Esophagus (tissue), 2 donors: Measurements from ENCODE around the gene CTBP2. TPM values are rescaled to one million over a fixed set of nuclear protein-coding genes. Genes with fewer than 3 reads are reported as not detected.
A peak's percentile ranks its signal among the peaks of the same experiment; 100 is the strongest.

Experiments
- H3K27ac ChIP-seq, 2 donors: one replicate each; pipeline ENCODE4 v1.5.1; 2013; ENCODE audit warnings: low read depth in 2 of 2, mild to moderate bottlenecking in 2 of 2, inconsistent platforms in 1 of 2, low read length in 1 of 2, moderate library complexity in 1 of 2
- H3K27me3 ChIP-seq, 2 donors: one replicate each; pipeline ENCODE4 v1.6.1; 2013; ENCODE audit warnings: low read length in 2 of 2, control low read depth in 1 of 2, mild to moderate bottlenecking in 1 of 2; ENCODE audit not compliant: insufficient read depth in 2 of 2, control insufficient read depth in 1 of 2
- H3K36me3 ChIP-seq, 2 donors: one replicate each; pipeline ENCODE4 v1.6.1; 2013; ENCODE audit warnings: low read length in 1 of 2; ENCODE audit not compliant: control insufficient read depth in 2 of 2, insufficient read depth in 2 of 2
- H3K4me1 ChIP-seq, 2 donors: one replicate each; pipeline ENCODE4 v1.6.1; 2013; ENCODE audit warnings: low read length in 1 of 2; ENCODE audit not compliant: control insufficient read depth in 2 of 2, insufficient read depth in 2 of 2
- H3K4me3 ChIP-seq, 2 donors: one replicate each; pipeline ENCODE4 v1.5.1; 2013; ENCODE audit warnings: low read length in 2 of 2, mild to moderate bottlenecking in 2 of 2, low read depth in 1 of 2, moderate library complexity in 1 of 2
- H3K9me3 ChIP-seq, 2 donors: one replicate each; pipeline ENCODE4 v1.6.1; 2013; ENCODE audit warnings: mild to moderate bottlenecking in 2 of 2, low read depth in 1 of 2, low read length in 1 of 2, moderate library complexity in 1 of 2; ENCODE audit not compliant: control insufficient read depth in 2 of 2, insufficient read depth in 1 of 2
- WGBS, 2 donors: extraction: QIAGEN DNeasy Blood & Tissue Kit; methylation state at CpG; one replicate each; pipeline ENCODE4 v1.1.7; 2013; 5-methylcytosine and 5-hydroxymethylcytosine counted together
- polyA plus RNA-seq, 2 donors: library from polyadenylated mRNA; stranded (reverse); fragments of 200-250 nt; gene quantifications; one replicate each; pipeline ENCODE4 v1.2.3, GENCODE V29; 2013
- donor health status: healthy with polysubstance abuse.
- donor health status: Bipolar disorder and iron deficiency.

The CTBP2 gene
- polyA plus RNA-seq, 2 donors, result 15.4 to 33.3 TPM

- H3K36me3 ChIP-seq, result peaks cover 0 to 3% of the 10 kb centered on the region in 2 donors
- 74 to 75% methylated on average over 7 of the region's 7 CpGs for WGBS, 2 donors
- H3K4me1 ChIP-seq, result peaks cover 6 to 7% of the 10 kb centered on the region in 2 donors
- no peaks in the 10 kb centered on the region for H3K27me3 ChIP-seq
- H3K4me3 ChIP-seq, result no peak overlapping the region
- no peak overlapping the region for H3K27ac ChIP-seq
- no peaks in the 10 kb centered on the region for H3K9me3 ChIP-seq
These were observed 124.6 kb downstream of the CTBP2 start for GRCh38 chr10:125035588-125036295.

- Histone ChIP-seq H3K27ac (no peak overlapping the region), H3K4me3 (no peak overlapping the region)
These were observed 125.2 kb downstream of the CTBP2 start for GRCh38 chr10:125035136-125035535.

GRCh38 chr10:125034675-125035074 lies 125.7 kb downstream of the CTBP2 start:
- H3K9me3 ChIP-seq, result no peaks in the 10 kb centered on the region
- no peak overlapping the region for H3K27ac ChIP-seq
- no peak overlapping the region for H3K4me3 ChIP-seq
- H3K36me3 ChIP-seq, result peaks cover 0 to 5% of the 10 kb centered on the region in 2 donors
- H3K27me3 ChIP-seq, result no peaks in the 10 kb centered on the region
- WGBS, 2 donors, result 59 to 61% methylated on average over 3 of the region's 3 CpGs
- peaks cover 6 to 9% of the 10 kb centered on the region in 2 donors for H3K4me1 ChIP-seq

More at GRCh38 chr10:125035136-125035535, 125.2 kb downstream of the CTBP2 start:
- Histone ChIP-seq H3K27me3 (no peaks in the 10 kb centered on the region), H3K36me3 (peaks cover 0 to 5% of the 10 kb centered on the region in 2 donors), H3K9me3 (no peaks in the 10 kb centered on the region), H3K4me1 (peaks cover 6 to 9% of the 10 kb centered on the region in 2 donors)
- WGBS, 2 donors, result 61 to 63% methylated on average over 11 of the region's 11 CpGs

GRCh38 chr10:125033146-125033924 lies 127.0 kb downstream of the CTBP2 start:
- Histone ChIP-seq H3K27ac (no peak overlapping the region), H3K4me1 (peaks cover 0 to 5% of the 10 kb centered on the region in 2 donors), H3K27me3 (no peaks in the 10 kb centered on the region), H3K36me3 (peaks cover 0 to 5% of the 10 kb centered on the region in 2 donors), H3K9me3 (no peaks in the 10 kb centered on the region), H3K4me3 (no peak overlapping the region)
- WGBS, 2 donors, result 89% methylated on average over 27 of the region's 27 CpGs

GRCh38 chr10:125032474-125033020 lies 127.8 kb downstream of the CTBP2 start:
- Histone ChIP-seq H3K9me3 (no peaks in the 10 kb centered on the region), H3K27me3 (no peaks in the 10 kb centered on the region), H3K36me3 (peaks cover 0 to 5% of the 10 kb centered on the region in 2 donors), H3K4me3 (no peak overlapping the region), H3K27ac (no peak overlapping the region), H3K4me1 (peaks cover 0 to 5% of the 10 kb centered on the region in 2 donors)
- 78 to 79% methylated on average over 15 of the region's 15 CpGs for WGBS, 2 donors

- Histone ChIP-seq H3K4me1 (peaks cover 0 to 5% of the 10 kb centered on the region in 2 donors), H3K36me3 (peaks cover 0 to 19% of the 10 kb centered on the region in 2 donors), H3K27me3 (no peaks in the 10 kb centered on the region), H3K9me3 (no peaks in the 10 kb centered on the region), H3K27ac (no peak overlapping the region), H3K4me3 (no peak overlapping the region)
- 71 to 82% methylated on average over 10 of the region's 10 CpGs for WGBS, 2 donors
These were observed 129.7 kb downstream of the CTBP2 start for GRCh38 chr10:125030567-125031197.

- Histone ChIP-seq H3K27ac (peak overlapping the region in 1 of 2 donors; percentile 15), H3K36me3 (peaks cover 0 to 20% of the 10 kb centered on the region in 2 donors), H3K9me3 (no peaks in the 10 kb centered on the region), H3K27me3 (no peaks in the 10 kb centered on the region), H3K4me3 (no peak overlapping the region), H3K4me1 (peaks cover 0 to 5% of the 10 kb centered on the region in 2 donors)
- WGBS, 2 donors, result 60 to 66% methylated on average over 7 of the region's 7 CpGs
These were observed 130.7 kb downstream of the CTBP2 start for GRCh38 chr10:125029584-125030242.

GRCh38 chr10:125027871-125028869 lies 132.2 kb downstream of the CTBP2 start:
- 65 to 68% methylated on average over 17 of the region's 17 CpGs for WGBS, 2 donors
- no peak overlapping the region for H3K27ac ChIP-seq
- peaks cover 0 to 8% of the 10 kb centered on the region in 2 donors for H3K4me1 ChIP-seq
- no peaks in the 10 kb centered on the region for H3K9me3 ChIP-seq
- no peak overlapping the region for H3K4me3 ChIP-seq
- H3K27me3 ChIP-seq, result no peaks in the 10 kb centered on the region
- peaks cover 0 to 20% of the 10 kb centered on the region in 2 donors for H3K36me3 ChIP-seq
